Islet of Langerhans (tissue), 1 donor: Measurements from ENCODE around the gene GPR146.

Experiments used
- FAIRE-seq: peaks from one replicate; lab custom pipeline; 2011; peaks lifted over from hg19 to GRCh38; lab: Jason Lieb, UNC

Gene GPR146

GRCh38 chr7:1045069-1046063 lies 1.0 kb downstream of the GPR146 start:
- no peak for FAIRE-seq

GRCh38 chr7:1046722-1047679 lies 2.7 kb downstream of the GPR146 start:
- FAIRE-seq, result no peak

- no peak for FAIRE-seq
Observed at GRCh38 chr7:1049006-1049741, 4.8 kb downstream of the GPR146 start.

GRCh38 chr7:1049801-1050200 lies 5.5 kb downstream of the GPR146 start:
- FAIRE-seq, result no peak

GRCh38 chr7:1050254-1050906 lies 6.0 kb downstream of the GPR146 start:
- FAIRE-seq, result no peak

- no peak for FAIRE-seq
Observed at GRCh38 chr7:1050956-1051690, 6.8 kb downstream of the GPR146 start.

GRCh38 chr7:1052031-1052818 lies 7.9 kb downstream of the GPR146 start:
- no peak for FAIRE-seq

- no peak for FAIRE-seq
Observed at GRCh38 chr7:1053002-1053411, 8.7 kb downstream of the GPR146 start.

- FAIRE-seq, result no peak
Observed at GRCh38 chr7:1053816-1054370, 9.5 kb downstream of the GPR146 start.

GRCh38 chr7:1054438-1054837 lies 10.1 kb downstream of the GPR146 start:
- no peak for FAIRE-seq

GRCh38 chr7:1054861-1055450 lies 10.6 kb downstream of the GPR146 start:
- FAIRE-seq, result no peak

- no peak for FAIRE-seq
Observed at GRCh38 chr7:1055491-1055955, 11.2 kb downstream of the GPR146 start.

GRCh38 chr7:1055956-1056784 lies 11.8 kb downstream of the GPR146 start:
- no peak for FAIRE-seq

- no peak for FAIRE-seq
Observed at GRCh38 chr7:1056785-1057410, 12.6 kb downstream of the GPR146 start.

- no peak for FAIRE-seq
Observed at GRCh38 chr7:1057416-1058291, 13.3 kb downstream of the GPR146 start.

GRCh38 chr7:1058311-1058710 lies 14.0 kb downstream of the GPR146 start:
- FAIRE-seq, result no peak

- no peak for FAIRE-seq
Observed at GRCh38 chr7:1058821-1059199, 14.5 kb downstream of the GPR146 start.
